ENCODE data around the gene STK24.

The STK24 gene

GRCh38 chr13:98446234-98446621, 130.7 kb downstream of the STK24 start:
- Histone ChIP-seq H4K20me1 (ENCODE audit: insufficient read depth, low read length, poor library complexity, severe bottlenecking) (peaks cover 4% of the 10 kb centered on the region), H3K9ac (ENCODE audit: low read depth, low read length, poor library complexity, severe bottlenecking) (no peak overlapping the region), H3K27me3 (ENCODE audit: insufficient read depth, low read length, poor library complexity, severe bottlenecking) (no peaks in the 10 kb centered on the region), H3K4me2 (ENCODE audit: low read depth, low read length, poor library complexity, severe bottlenecking) (no peak overlapping the region), H3K9me2 (replicated peaks; ENCODE audit: low read depth, low read length) (no peaks in the 10 kb centered on the region), H3K4me3 (ENCODE audit: low read length, poor library complexity, severe bottlenecking) (no peak overlapping the region), H2AFZ (ENCODE audit: low read length) (no peak overlapping the region), H3K9me3 (ENCODE audit: insufficient read depth, low read depth, low read length) (no peaks in the 10 kb centered on the region), H3K4me1 (ENCODE audit: insufficient read depth, low read length, poor library complexity, severe bottlenecking) (peaks cover 13% of the 10 kb centered on the region), H3K79me2 (ENCODE audit: insufficient read depth, low read length) (no peaks in the 10 kb centered on the region), H3F3A (ENCODE audit: low read depth) (no peaks in the 10 kb centered on the region), H3K36me3 (ENCODE audit: insufficient read depth, low read length) (peaks cover 18% of the 10 kb centered on the region; the same call in 1 of the 2 replicates)
- TF ChIP-seq, protein P1, sequence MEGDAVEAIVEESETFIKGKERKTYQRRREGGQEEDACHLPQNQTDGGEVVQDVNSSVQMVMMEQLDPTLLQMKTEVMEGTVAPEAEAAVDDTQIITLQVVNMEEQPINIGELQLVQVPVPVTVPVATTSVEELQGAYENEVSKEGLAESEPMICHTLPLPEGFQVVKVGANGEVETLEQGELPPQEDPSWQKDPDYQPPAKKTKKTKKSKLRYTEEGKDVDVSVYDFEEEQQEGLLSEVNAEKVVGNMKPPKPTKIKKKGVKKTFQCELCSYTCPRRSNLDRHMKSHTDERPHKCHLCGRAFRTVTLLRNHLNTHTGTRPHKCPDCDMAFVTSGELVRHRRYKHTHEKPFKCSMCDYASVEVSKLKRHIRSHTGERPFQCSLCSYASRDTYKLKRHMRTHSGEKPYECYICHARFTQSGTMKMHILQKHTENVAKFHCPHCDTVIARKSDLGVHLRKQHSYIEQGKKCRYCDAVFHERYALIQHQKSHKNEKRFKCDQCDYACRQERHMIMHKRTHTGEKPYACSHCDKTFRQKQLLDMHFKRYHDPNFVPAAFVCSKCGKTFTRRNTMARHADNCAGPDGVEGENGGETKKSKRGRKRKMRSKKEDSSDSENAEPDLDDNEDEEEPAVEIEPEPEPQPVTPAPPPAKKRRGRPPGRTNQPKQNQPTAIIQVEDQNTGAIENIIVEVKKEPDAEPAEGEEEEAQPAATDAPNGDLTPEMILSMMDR (conservative IDR thresholded peaks at IDR 0.05; ENCODE audit: low read length) = no peak
- TF ChIP-seq EZH2phosphoT487 (IDR thresholded peaks at IDR 0.05; ENCODE audit: borderline replicate concordance) = no peak

- Histone ChIP-seq H3F3A (ENCODE audit: low read depth) (no peaks in the 10 kb centered on the region), H3K79me2 (ENCODE audit: insufficient read depth, low read length) (no peaks in the 10 kb centered on the region), H2AFZ (ENCODE audit: low read length) (no peak overlapping the region), H3K27me3 (ENCODE audit: insufficient read depth, low read length, poor library complexity, severe bottlenecking) (no peaks in the 10 kb centered on the region), H3K9me2 (replicated peaks; ENCODE audit: low read depth, low read length) (no peaks in the 10 kb centered on the region), H3K4me1 (ENCODE audit: insufficient read depth, low read length, poor library complexity, severe bottlenecking) (peaks cover 7% of the 10 kb centered on the region), H3K9me3 (ENCODE audit: insufficient read depth, low read depth, low read length) (no peaks in the 10 kb centered on the region), H4K20me1 (ENCODE audit: insufficient read depth, low read length, poor library complexity, severe bottlenecking) (peaks cover 4% of the 10 kb centered on the region), H3K36me3 (ENCODE audit: insufficient read depth, low read length) (peaks cover 18% of the 10 kb centered on the region; the same call in 1 of the 2 replicates), H3K4me3 (ENCODE audit: low read length, poor library complexity, severe bottlenecking) (no peak overlapping the region), H3K4me2 (ENCODE audit: low read depth, low read length, poor library complexity, severe bottlenecking) (no peak overlapping the region), H3K9ac (ENCODE audit: low read depth, low read length, poor library complexity, severe bottlenecking) (no peak overlapping the region)
- TF ChIP-seq, protein P1 (conservative IDR thresholded peaks at IDR 0.05; ENCODE audit: low read length) = peak; percentile 84
- TF ChIP-seq EZH2phosphoT487 (IDR thresholded peaks at IDR 0.05; ENCODE audit: borderline replicate concordance) = no peak
Measured at GRCh38 chr13:98445340-98446233, 131.3 kb downstream of the STK24 start.

- H3K9me2 ChIP-seq (replicated peaks; ENCODE audit: low read depth, low read length) = no peaks in the 10 kb centered on the region
- H3F3A ChIP-seq (ENCODE audit: low read depth) = no peaks in the 10 kb centered on the region
- no peak overlapping the region for H3K4me2 ChIP-seq (ENCODE audit: low read depth, low read length, poor library complexity, severe bottlenecking)
- H3K27me3 ChIP-seq (ENCODE audit: insufficient read depth, low read length, poor library complexity, severe bottlenecking) = no peaks in the 10 kb centered on the region
- no peaks in the 10 kb centered on the region for H3K79me2 ChIP-seq (ENCODE audit: insufficient read depth, low read length)
- no peak overlapping the region for H3K9ac ChIP-seq (ENCODE audit: low read depth, low read length, poor library complexity, severe bottlenecking)
- no peaks in the 10 kb centered on the region for H3K9me3 ChIP-seq (ENCODE audit: insufficient read depth, low read depth, low read length)
- peaks cover 16% of the 10 kb centered on the region; the same call in 1 of the 2 replicates for H3K36me3 ChIP-seq (ENCODE audit: insufficient read depth, low read length)
- H2AFZ ChIP-seq (ENCODE audit: low read length) = no peak overlapping the region
- TF ChIP-seq EZH2phosphoT487 (IDR thresholded peaks at IDR 0.05; ENCODE audit: borderline replicate concordance) = no peak
- TF ChIP-seq, protein P1 (conservative IDR thresholded peaks at IDR 0.05; ENCODE audit: low read length) = no peak
- no peaks in the 10 kb centered on the region for H4K20me1 ChIP-seq (ENCODE audit: insufficient read depth, low read length, poor library complexity, severe bottlenecking)
- H3K4me1 ChIP-seq (ENCODE audit: insufficient read depth, low read length, poor library complexity, severe bottlenecking) = no peaks in the 10 kb centered on the region
- H3K4me3 ChIP-seq (ENCODE audit: low read length, poor library complexity, severe bottlenecking) = no peak overlapping the region
Measured at GRCh38 chr13:98444381-98444780, 132.5 kb downstream of the STK24 start.

All from Loucy (cell line).